ENCODE measurements around the gene GNGT2. TPM values are rescaled to one million over a fixed set of nuclear protein-coding genes. Genes with fewer than 3 reads are reported as not detected.
"Not testable (repeated sequence)": the region's sequence is repeated elsewhere in the genome, so short reads cannot be mapped to it uniquely, and the experiment has no call there.

The GNGT2 gene
- total and polyA plus RNA-seq, 7 experiments from 2014 or later = 2.8 to 16.9 (median 8.3) TPM

- Mint-ChIP-seq H3K36me3 (peaks cover 0 to 18% (median 8%) of the 10 kb centered on the region in 5 donors), H3K4me3 (peak overlapping the region in 3 of 10 donors; percentile 16 to 42 (median 21)), H3K27me3 (peaks cover 0 to 8% (median 2%) of the 10 kb centered on the region in 5 donors), H3K4me1 (peaks cover 0 to 5% (median 4%) of the 10 kb centered on the region in 7 donors), H3K27ac (peak overlapping the region in 1 of 9 donors; percentile 41), H3K9me3 (peaks cover 0 to 35% (median 30%) of the 10 kb centered on the region in 11 donors)
- Histone ChIP-seq H3K9me3 (ENCODE audit: control insufficient read depth in 2 of 3, low read length in 3 of 3) (peaks cover 0 to 27% (median 0%) of the 10 kb centered on the region in 3 experiments), H3K4me1 (ENCODE audit: control insufficient read depth in 2 of 2, insufficient read depth in 2 of 2, low read length in 2 of 2) (peaks cover 4% of the 10 kb centered on the region in 2 donors), H3K36me3 (ENCODE audit: control insufficient read depth in 2 of 3, insufficient read depth in 3 of 3, low read length in 3 of 3) (no peaks in the 10 kb centered on the region), H3K27me3 (ENCODE audit: control insufficient read depth in 2 of 2, insufficient read depth in 2 of 2, low read length in 2 of 2) (peaks cover 0 to 4% of the 10 kb centered on the region in 2 donors), H3K4me3 (ENCODE audit: low read length) (no peak overlapping the region), H3K27ac (ENCODE audit: low read depth, low read length) (no peak overlapping the region)
- ATAC-seq = peak; percentile 69
- intact Hi-C loops (cut with micrococcal nuclease) = loop anchor here (1.0 kb wide), 5 partner anchors 12 to 215 kb away; no protein-coding TSS in a partner anchor
- ChIA-PET CTCF (interaction anchor here (0.6 to 7.4 kb wide), 15 partner anchors 9 to 775 kb away, joined by 3 to 143 read pairs (median 5); partner anchors contain the start of gene PHOSPHO1), POLR2A (interaction anchor here (0.9 to 2.2 kb wide), 5 partner anchors 10 to 107 kb away, joined by 3 to 15 read pairs (median 5); partner anchors contain the start of gene PHOSPHO1)
- peak; percentile 38 to 67 (median 58) for DNase-seq
These were observed 30.1 kb downstream of the GNGT2 start for GRCh38 chr17:49180303-49180702.

- CTCF ChIA-PET; H3K4me1 ChIP-seq (ENCODE audit: control insufficient read depth in 2 of 2, insufficient read depth in 2 of 2, low read length in 2 of 2); DNase-seq; ATAC-seq; intact Hi-C loops (cut with micrococcal nuclease); H3K4me3 Mint-ChIP-seq; H3K4me1 Mint-ChIP-seq; H3K4me3 ChIP-seq (ENCODE audit: low read length); H3K27me3 ChIP-seq (ENCODE audit: control insufficient read depth in 2 of 2, insufficient read depth in 2 of 2, low read length in 2 of 2); H3K27ac ChIP-seq (ENCODE audit: low read depth, low read length); POLR2A ChIA-PET; H3K27ac Mint-ChIP-seq; H3K36me3 ChIP-seq (ENCODE audit: control insufficient read depth in 2 of 3, insufficient read depth in 3 of 3, low read length in 3 of 3): not testable (repeated sequence)
- peaks cover 0 to 31% (median 15%) of the 10 kb centered on the region in 5 donors for H3K36me3 Mint-ChIP-seq
- H3K9me3 ChIP-seq (ENCODE audit: control insufficient read depth in 2 of 3, low read length in 3 of 3) = peaks cover 0 to 24% (median 0%) of the 10 kb centered on the region in 3 experiments
- H3K9me3 Mint-ChIP-seq = peaks cover 9 to 61% (median 38%) of the 10 kb centered on the region in 11 donors
- peaks cover 20 to 41% (median 34%) of the 10 kb centered on the region in 5 donors for H3K27me3 Mint-ChIP-seq
These were observed 34.4 kb downstream of the GNGT2 start for GRCh38 chr17:49175978-49176377.

GRCh38 chr17:49170711-49171110, 39.7 kb downstream of the GNGT2 start:
- H3K9me3 ChIP-seq (ENCODE audit: control insufficient read depth in 2 of 3, low read length in 3 of 3); H3K4me3 Mint-ChIP-seq; H3K4me1 ChIP-seq (ENCODE audit: control insufficient read depth in 2 of 2, insufficient read depth in 2 of 2, low read length in 2 of 2); H3K27ac Mint-ChIP-seq; H3K36me3 ChIP-seq (ENCODE audit: control insufficient read depth in 2 of 3, insufficient read depth in 3 of 3, low read length in 3 of 3); intact Hi-C loops (cut with micrococcal nuclease); POLR2A ChIA-PET; H3K27ac ChIP-seq (ENCODE audit: low read depth, low read length); H3K27me3 ChIP-seq (ENCODE audit: control insufficient read depth in 2 of 2, insufficient read depth in 2 of 2, low read length in 2 of 2); H3K4me1 Mint-ChIP-seq; ATAC-seq; H3K4me3 ChIP-seq (ENCODE audit: low read length); DNase-seq: not testable (repeated sequence)
- H3K36me3 Mint-ChIP-seq = peaks cover 0 to 18% (median 15%) of the 10 kb centered on the region in 5 donors
- CTCF ChIA-PET = interaction anchor here (0.6 to 2.2 kb wide), 2 partner anchors 9 to 144 kb away, joined by 6 to 7 read pairs; no protein-coding TSS in a partner anchor
- peaks cover 9 to 46% (median 25%) of the 10 kb centered on the region in 11 donors for H3K9me3 Mint-ChIP-seq
- peaks cover 62 to 80% (median 64%) of the 10 kb centered on the region in 5 donors for H3K27me3 Mint-ChIP-seq

GRCh38 chr17:49170216-49170615, 40.2 kb downstream of the GNGT2 start:
- H3K9me3 ChIP-seq (ENCODE audit: control insufficient read depth in 2 of 3, low read length in 3 of 3) = peaks cover 0 to under 1% (median 0%) of the 10 kb centered on the region in 3 experiments
- peaks cover 8 to 41% (median 21%) of the 10 kb centered on the region in 11 donors for H3K9me3 Mint-ChIP-seq
- DNase-seq = no peak
- ChIA-PET CTCF (interaction anchor here (2.2 kb wide), 1 partner anchor 10 kb away, joined by 7 read pairs; no protein-coding TSS in a partner anchor), POLR2A (no interaction called here)
- H3K27ac Mint-ChIP-seq = no peak overlapping the region
- no peak overlapping the region for H3K4me3 Mint-ChIP-seq
- peaks cover 0 to 1% (median 0%) of the 10 kb centered on the region in 7 donors for H3K4me1 Mint-ChIP-seq
- peaks cover 62 to 77% (median 65%) of the 10 kb centered on the region in 5 donors for H3K27me3 Mint-ChIP-seq
- H3K36me3 ChIP-seq (ENCODE audit: control insufficient read depth in 2 of 3, insufficient read depth in 3 of 3, low read length in 3 of 3) = no peaks in the 10 kb centered on the region
- no peak overlapping the region for H3K4me3 ChIP-seq (ENCODE audit: low read length)
- no peak for ATAC-seq
- no peak overlapping the region for H3K27ac ChIP-seq (ENCODE audit: low read depth, low read length)
- H3K4me1 ChIP-seq (ENCODE audit: control insufficient read depth in 2 of 2, insufficient read depth in 2 of 2, low read length in 2 of 2) = no peaks in the 10 kb centered on the region
- intact Hi-C loops (cut with micrococcal nuclease) = no loop called here
- no peaks in the 10 kb centered on the region for H3K27me3 ChIP-seq (ENCODE audit: control insufficient read depth in 2 of 2, insufficient read depth in 2 of 2, low read length in 2 of 2)
- peaks cover 0 to 16% (median 12%) of the 10 kb centered on the region in 5 donors for H3K36me3 Mint-ChIP-seq

- Histone ChIP-seq H3K36me3 (ENCODE audit: control insufficient read depth in 2 of 3, insufficient read depth in 3 of 3, low read length in 3 of 3) (no peaks in the 10 kb centered on the region), H3K4me1 (ENCODE audit: control insufficient read depth in 2 of 2, insufficient read depth in 2 of 2, low read length in 2 of 2) (no peaks in the 10 kb centered on the region), H3K4me3 (ENCODE audit: low read length) (no peak overlapping the region), H3K9me3 (ENCODE audit: control insufficient read depth in 2 of 3, low read length in 3 of 3) (no peaks in the 10 kb centered on the region), H3K27me3 (ENCODE audit: control insufficient read depth in 2 of 2, insufficient read depth in 2 of 2, low read length in 2 of 2) (no peaks in the 10 kb centered on the region), H3K27ac (ENCODE audit: low read depth, low read length) (no peak overlapping the region)
- ATAC-seq (no peak), DNase-seq (no peak)
- Mint-ChIP-seq H3K4me3 (no peak overlapping the region), H3K9me3 (peaks cover 2 to 26% (median 8%) of the 10 kb centered on the region in 11 donors), H3K27me3 (peaks cover 59 to 65% (median 63%) of the 10 kb centered on the region in 5 donors), H3K4me1 (peaks cover 0 to 1% (median 0%) of the 10 kb centered on the region in 7 donors), H3K27ac (no peak overlapping the region), H3K36me3 (peaks cover 0 to 6% (median 2%) of the 10 kb centered on the region in 5 donors)
- ChIA-PET CTCF (interaction anchor here (0.8 to 2.0 kb wide), 2 partner anchors 12 to 54 kb away, joined by 3 to 5 read pairs; no protein-coding TSS in a partner anchor), POLR2A (no interaction called here)
- intact Hi-C loops (cut with micrococcal nuclease) = no loop called here
These were observed 41.7 kb downstream of the GNGT2 start for GRCh38 chr17:49168706-49169105.

- Histone ChIP-seq H3K4me1 (ENCODE audit: control insufficient read depth in 2 of 2, insufficient read depth in 2 of 2, low read length in 2 of 2) (no peaks in the 10 kb centered on the region), H3K9me3 (ENCODE audit: control insufficient read depth in 2 of 3, low read length in 3 of 3) (no peaks in the 10 kb centered on the region), H3K36me3 (ENCODE audit: control insufficient read depth in 2 of 3, insufficient read depth in 3 of 3, low read length in 3 of 3) (no peaks in the 10 kb centered on the region), H3K4me3 (ENCODE audit: low read length) (no peak overlapping the region), H3K27ac (ENCODE audit: low read depth, low read length) (no peak overlapping the region), H3K27me3 (ENCODE audit: control insufficient read depth in 2 of 2, insufficient read depth in 2 of 2, low read length in 2 of 2) (no peaks in the 10 kb centered on the region)
- intact Hi-C loops (cut with micrococcal nuclease) = no loop called here
- CTCF ChIA-PET = interaction anchor here (0.8 kb wide), 1 partner anchor 79 kb away, joined by 3 read pairs; no protein-coding TSS in a partner anchor
- DNase-seq (no peak), ATAC-seq (no peak)
- no peak overlapping the region for H3K4me3 Mint-ChIP-seq
- peaks cover 35 to 47% (median 41%) of the 10 kb centered on the region in 5 donors for H3K27me3 Mint-ChIP-seq
- POLR2A ChIA-PET = no interaction called here
- H3K36me3 Mint-ChIP-seq = no peaks in the 10 kb centered on the region
- H3K27ac Mint-ChIP-seq = no peak overlapping the region
- peaks cover 0 to 1% (median 0%) of the 10 kb centered on the region in 7 donors for H3K4me1 Mint-ChIP-seq
- H3K9me3 Mint-ChIP-seq = peaks cover 0 to 4% (median 0%) of the 10 kb centered on the region in 11 donors
These were observed 45.2 kb downstream of the GNGT2 start for GRCh38 chr17:49165143-49165542.
